HFF-Myc (cell line): ENCODE results near the gene MALT1.

Experiments used
- DNase-seq: peaks from one replicate; pipeline ENCODE4 v3.0.0-alpha.2; 2011; ENCODE audit warnings: low read depth; ENCODE audit errors: extremely low read depth
- H3K4me3 ChIP-seq: replicated peaks from 2 replicates; pipeline ENCODE4 v1.5.1; 2011; ENCODE audit warnings: low read depth, mild to moderate bottlenecking, control low read depth, low read length
- TF ChIP-seq, protein P1 (sequence below): IDR thresholded peaks from 2 replicates; pipeline ENCODE4 v1.5.1; 2012; ENCODE audit warnings: mild to moderate bottlenecking, low read depth, low read length, control low read depth; ENCODE audit errors: missing control alignments

The MALT1 gene

DNA sequence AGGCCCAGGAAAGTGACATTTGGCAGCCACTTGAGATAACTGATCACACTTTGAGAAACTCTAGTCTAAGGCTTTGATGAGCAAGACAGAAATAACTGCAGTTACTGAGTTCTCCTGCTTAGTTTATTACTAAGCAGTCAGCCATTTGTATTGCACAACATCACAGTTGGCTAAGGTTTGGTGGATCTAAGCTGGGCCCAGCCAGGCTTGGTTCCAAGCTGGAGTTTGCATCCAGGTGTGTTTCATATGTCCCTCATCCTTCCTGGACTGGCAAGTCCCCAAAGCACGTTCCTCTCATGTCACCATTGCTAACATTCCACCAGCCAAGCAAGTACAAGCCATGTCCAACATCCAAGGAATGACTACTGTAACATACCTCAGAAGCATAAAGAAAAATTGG is 122.1 kb downstream of the MALT1 start:
- H3K4me3 ChIP-seq = no peak overlapping the region
- peak; percentile 88 for DNase-seq
- TF ChIP-seq, protein P1, sequence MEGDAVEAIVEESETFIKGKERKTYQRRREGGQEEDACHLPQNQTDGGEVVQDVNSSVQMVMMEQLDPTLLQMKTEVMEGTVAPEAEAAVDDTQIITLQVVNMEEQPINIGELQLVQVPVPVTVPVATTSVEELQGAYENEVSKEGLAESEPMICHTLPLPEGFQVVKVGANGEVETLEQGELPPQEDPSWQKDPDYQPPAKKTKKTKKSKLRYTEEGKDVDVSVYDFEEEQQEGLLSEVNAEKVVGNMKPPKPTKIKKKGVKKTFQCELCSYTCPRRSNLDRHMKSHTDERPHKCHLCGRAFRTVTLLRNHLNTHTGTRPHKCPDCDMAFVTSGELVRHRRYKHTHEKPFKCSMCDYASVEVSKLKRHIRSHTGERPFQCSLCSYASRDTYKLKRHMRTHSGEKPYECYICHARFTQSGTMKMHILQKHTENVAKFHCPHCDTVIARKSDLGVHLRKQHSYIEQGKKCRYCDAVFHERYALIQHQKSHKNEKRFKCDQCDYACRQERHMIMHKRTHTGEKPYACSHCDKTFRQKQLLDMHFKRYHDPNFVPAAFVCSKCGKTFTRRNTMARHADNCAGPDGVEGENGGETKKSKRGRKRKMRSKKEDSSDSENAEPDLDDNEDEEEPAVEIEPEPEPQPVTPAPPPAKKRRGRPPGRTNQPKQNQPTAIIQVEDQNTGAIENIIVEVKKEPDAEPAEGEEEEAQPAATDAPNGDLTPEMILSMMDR = no peak

DNA sequence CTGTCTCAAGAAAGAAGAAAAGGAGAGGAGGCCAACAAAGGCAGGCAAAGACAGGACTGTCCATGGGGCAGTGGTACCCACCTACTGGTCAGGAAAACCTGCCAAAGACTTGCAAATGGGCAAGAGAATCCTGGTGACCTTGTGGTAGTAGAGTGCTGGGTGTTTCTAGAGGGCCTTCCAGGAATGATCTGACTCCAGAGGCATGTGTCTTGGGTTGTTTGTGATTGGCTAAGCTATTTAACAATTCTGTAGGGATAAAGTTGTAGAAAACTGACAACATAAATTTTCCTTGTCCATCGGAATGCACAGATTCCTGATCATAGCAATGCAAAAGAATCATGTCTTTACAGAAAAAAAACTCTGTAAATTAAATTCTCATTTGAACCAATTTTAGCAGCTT is 125.0 kb downstream of the MALT1 start:
- TF ChIP-seq, protein P1 = no peak
- no peak overlapping the region for H3K4me3 ChIP-seq
- DNase-seq = no peak

DNA sequence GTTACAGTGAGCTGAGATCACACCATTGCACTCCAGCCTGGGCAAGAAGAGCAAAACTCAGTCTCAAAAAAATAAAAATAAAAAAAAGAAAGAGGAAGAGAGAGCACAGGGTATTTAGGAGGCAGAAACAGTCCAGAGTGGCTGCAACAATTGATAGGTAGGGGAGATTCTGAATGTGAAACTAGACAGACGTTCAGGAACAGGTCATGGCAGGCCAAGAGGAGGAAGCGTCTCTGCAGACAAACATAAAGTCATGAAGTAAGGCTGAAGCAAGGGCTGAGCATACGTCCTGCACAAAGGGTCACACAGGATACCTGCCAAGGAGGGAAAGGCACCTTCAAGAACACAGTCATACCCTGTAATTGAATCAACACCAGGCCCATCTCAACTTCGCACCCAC is 129.3 kb downstream of the MALT1 start:
- DNase-seq = no peak
- H3K4me3 ChIP-seq = no peak overlapping the region
- TF ChIP-seq, protein P1 = no peak

DNA sequence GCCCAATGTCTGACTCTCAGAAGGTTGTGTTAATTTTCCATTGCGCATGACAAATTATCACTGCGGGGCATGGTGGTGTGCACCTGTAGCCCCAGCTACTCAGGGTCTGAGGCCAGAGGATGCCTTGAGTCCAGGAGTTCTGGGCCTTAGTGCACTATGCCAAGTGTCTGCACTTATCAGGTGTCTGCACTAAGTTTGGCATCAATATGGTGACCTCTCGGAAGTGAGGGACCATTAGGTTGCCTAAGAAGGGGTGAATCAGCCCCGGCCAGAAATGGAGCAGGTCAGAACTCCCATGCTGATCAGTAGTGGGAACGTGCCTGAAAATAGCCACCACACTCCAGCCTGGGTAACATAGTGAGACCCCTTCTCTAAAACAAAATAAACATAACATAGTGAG is 131.7 kb downstream of the MALT1 start:
- H3K4me3 ChIP-seq = no peak overlapping the region
- no peak for DNase-seq
- TF ChIP-seq, protein P1 = no peak

DNA sequence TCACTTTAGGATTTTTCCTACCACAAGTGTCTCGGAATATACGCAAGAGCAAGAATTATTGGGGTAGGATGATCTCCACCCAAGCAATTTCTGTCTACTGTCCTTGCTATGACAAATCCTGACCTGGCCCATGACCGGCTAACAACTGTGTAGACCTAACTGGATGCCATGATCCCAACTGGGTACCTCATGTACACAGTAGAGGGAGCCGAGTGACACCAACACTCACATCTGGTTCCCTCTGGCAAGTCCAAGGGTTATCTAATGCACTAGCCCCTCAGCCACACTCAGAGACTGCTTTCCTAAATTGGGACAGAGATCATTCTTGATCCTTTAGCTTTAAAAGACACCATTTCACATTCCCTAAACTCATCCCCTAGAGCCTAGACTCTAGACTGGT is 132.7 kb downstream of the MALT1 start:
- no peak for DNase-seq
- TF ChIP-seq, protein P1 = no peak
- H3K4me3 ChIP-seq = no peak overlapping the region
